Smooth muscle cell (in vitro differentiated cells): ENCODE results near the gene KIF4B. TPM values are rescaled to one million over a fixed set of nuclear protein-coding genes. Genes with fewer than 3 reads are reported as not detected.
"Not testable (repeated sequence)": the region's sequence is repeated elsewhere in the genome, so short reads cannot be mapped to it uniquely, and the experiment has no call there.

Experiments
- DNase-seq: peaks from one replicate; lab custom pipeline; 2025; ENCODE audit not compliant: unreplicated experiment; lab: John Stamatoyannopoulos, UW
- H2AFZ ChIP-seq: fragments of 200-600 bp; sonication (generic); 2 replicates; pipeline ENCODE4 v1.6.0; 2016; ENCODE audit warnings: antibody characterized with exemption, low read depth, mild to moderate bottlenecking
- H3F3A ChIP-seq: fragments of 200-600 bp; sonication (generic); 2 replicates; pipeline ENCODE4 v1.6.0; 2017; ENCODE audit warnings: antibody characterized with exemption, low read depth
- H3K27ac ChIP-seq: fragments of 200-600 bp; sonication (generic); 2 replicates; pipeline ENCODE4 v1.5.1; 2016; ENCODE audit warnings: low read depth, mild to moderate bottlenecking
- H3K27me3 ChIP-seq: fragments of 200-600 bp; sonication (generic); 2 replicates; pipeline ENCODE4 v1.6.1; 2016; ENCODE audit warnings: low read depth, mild to moderate bottlenecking
- H3K36me3 ChIP-seq: fragments of 200-600 bp; sonication (generic); 2 replicates; pipeline ENCODE4 v1.5.1; 2016; ENCODE audit warnings: low read depth
- H3K4me1 ChIP-seq: fragments of 200-600 bp; sonication (generic); 2 replicates; pipeline ENCODE4 v1.5.1; 2016; ENCODE audit warnings: low read depth
- H3K4me2 ChIP-seq: fragments of 200-600 bp; sonication (generic); 2 replicates; pipeline ENCODE4 v1.6.0; 2016; ENCODE audit warnings: mild to moderate bottlenecking
- H3K4me3 ChIP-seq: fragments of 200-600 bp; sonication (generic); 2 replicates; pipeline ENCODE4 v1.5.1; 2016; ENCODE audit warnings: mild to moderate bottlenecking
- H3K79me2 ChIP-seq: fragments of 200-600 bp; sonication (generic); 2 replicates; pipeline ENCODE4 v1.6.0; 2016; ENCODE audit warnings: low read depth, mild to moderate bottlenecking
- H3K9ac ChIP-seq: fragments of 200-600 bp; sonication (generic); 2 replicates; pipeline ENCODE4 v1.6.0; 2016; ENCODE audit warnings: low read depth
- H3K9me3 ChIP-seq: fragments of 200-600 bp; sonication (generic); replicated peaks from 2 replicates; pipeline ENCODE4 v1.5.1; 2016; ENCODE audit warnings: low read depth
- H4K20me1 ChIP-seq: fragments of 200-600 bp; sonication (generic); 2 replicates; pipeline ENCODE4 v1.6.0; 2016; ENCODE audit warnings: low read depth
- CTCF ChIP-seq: fragments of 200-600 bp; sonication (generic); IDR thresholded peaks from 2 replicates; pipeline ENCODE4 v1.5.1; 2017; ENCODE audit warnings: borderline replicate concordance, mild to moderate bottlenecking, antibody characterized with exemption; ENCODE audit not compliant: insufficient read depth, poor library complexity, severe bottlenecking
- WGBS: methylation state at CpG from one replicate; pipeline ENCODE4 v1.1.7; 2016; ENCODE audit warnings: low lambda C conversion rate; 5-methylcytosine and 5-hydroxymethylcytosine counted together
- polyA plus RNA-seq: library from polyadenylated mRNA; unstranded; fragments of >200 nt; fragmentation: Nextera tagmentation; extraction: Ambion mirVana; gene quantifications from 2 replicates; pipeline ENCODE4 v1.2.1, GENCODE V29; 2016
- total RNA-seq: library from RNA; depleted of rRNA; stranded (reverse); fragments of >200 nt; gene quantifications from 2 replicates; pipeline ENCODE4 v1.2.3, GENCODE V29; 2014

Gene KIF4B
- total and polyA plus RNA-seq, 2 experiments from 2014 or later, result not detected

GRCh38 chr5:155029240-155029639 lies 15.7 kb downstream of the KIF4B start:
- DNase-seq, result no peak
- Histone ChIP-seq H3F3A (no peaks in the 10 kb centered on the region), H3K4me1 (no peaks in the 10 kb centered on the region), H2AFZ (no peak overlapping the region), H3K27me3 (no peaks in the 10 kb centered on the region), H3K36me3 (no peaks in the 10 kb centered on the region), H3K27ac (no peak overlapping the region), H4K20me1 (no peaks in the 10 kb centered on the region), H3K4me2 (no peak overlapping the region), H3K4me3 (no peak overlapping the region), H3K9me3 (no peaks in the 10 kb centered on the region), H3K9ac (no peak overlapping the region), H3K79me2 (no peaks in the 10 kb centered on the region)
- no peak for TF ChIP-seq CTCF
- 79% methylated on average over 1 of the region's 1 CpG for WGBS

- not testable (repeated sequence) for H3K27ac ChIP-seq, H3K4me1 ChIP-seq, H3K4me3 ChIP-seq, H3K27me3 ChIP-seq, H3K4me2 ChIP-seq, H3K9ac ChIP-seq, DNase-seq, H3K36me3 ChIP-seq, H4K20me1 ChIP-seq, H3K79me2 ChIP-seq, H3F3A ChIP-seq, H3K9me3 ChIP-seq, H2AFZ ChIP-seq
- WGBS, result 76% methylated on average over 1 of the region's 1 CpG
Measured at GRCh38 chr5:155034145-155034744, 20.7 kb downstream of the KIF4B start.

GRCh38 chr5:155035087-155035486 lies 21.5 kb downstream of the KIF4B start:
- not testable (repeated sequence) for H2AFZ ChIP-seq, H3K27me3 ChIP-seq, H3F3A ChIP-seq, H3K36me3 ChIP-seq, H3K9ac ChIP-seq, H3K27ac ChIP-seq, H3K79me2 ChIP-seq, H3K4me2 ChIP-seq, H3K9me3 ChIP-seq, H3K4me1 ChIP-seq, DNase-seq, H4K20me1 ChIP-seq, H3K4me3 ChIP-seq
- WGBS, result 66% methylated on average over 2 of the region's 2 CpGs

GRCh38 chr5:155040984-155041653 lies 27.6 kb downstream of the KIF4B start:
- Histone ChIP-seq H3K4me2 (no peak overlapping the region), H3K9me3 (no peaks in the 10 kb centered on the region), H3K27ac (no peak overlapping the region), H2AFZ (no peak overlapping the region), H3F3A (no peaks in the 10 kb centered on the region), H3K36me3 (no peaks in the 10 kb centered on the region), H3K4me1 (no peaks in the 10 kb centered on the region), H3K79me2 (no peaks in the 10 kb centered on the region), H4K20me1 (no peaks in the 10 kb centered on the region), H3K27me3 (no peaks in the 10 kb centered on the region), H3K9ac (no peak overlapping the region), H3K4me3 (no peak overlapping the region)
- 90% methylated on average over 3 of the region's 3 CpGs for WGBS
- no peak for DNase-seq
- no peak for TF ChIP-seq CTCF
